Smooth muscle cell (in vitro differentiated cells): ENCODE results near the gene PCAT7. TPM values are rescaled to one million over a fixed set of nuclear protein-coding genes. Genes with fewer than 3 reads are reported as not detected.

ENCODE experiments used
- DNase-seq: peaks from one replicate; lab custom pipeline; 2025; ENCODE audit not compliant: unreplicated experiment; lab: John Stamatoyannopoulos, UW
- H2AFZ ChIP-seq: fragments of 200-600 bp; sonication (generic); 2 replicates; pipeline ENCODE4 v1.6.0; 2016; ENCODE audit warnings: antibody characterized with exemption, low read depth, mild to moderate bottlenecking
- H3F3A ChIP-seq: fragments of 200-600 bp; sonication (generic); 2 replicates; pipeline ENCODE4 v1.6.0; 2017; ENCODE audit warnings: antibody characterized with exemption, low read depth
- H3K27ac ChIP-seq: fragments of 200-600 bp; sonication (generic); 2 replicates; pipeline ENCODE4 v1.5.1; 2016; ENCODE audit warnings: low read depth, mild to moderate bottlenecking
- H3K27me3 ChIP-seq: fragments of 200-600 bp; sonication (generic); 2 replicates; pipeline ENCODE4 v1.6.1; 2016; ENCODE audit warnings: low read depth, mild to moderate bottlenecking
- H3K36me3 ChIP-seq: fragments of 200-600 bp; sonication (generic); 2 replicates; pipeline ENCODE4 v1.5.1; 2016; ENCODE audit warnings: low read depth
- H3K4me1 ChIP-seq: fragments of 200-600 bp; sonication (generic); 2 replicates; pipeline ENCODE4 v1.5.1; 2016; ENCODE audit warnings: low read depth
- H3K4me2 ChIP-seq: fragments of 200-600 bp; sonication (generic); 2 replicates; pipeline ENCODE4 v1.6.0; 2016; ENCODE audit warnings: mild to moderate bottlenecking
- H3K4me3 ChIP-seq: fragments of 200-600 bp; sonication (generic); 2 replicates; pipeline ENCODE4 v1.5.1; 2016; ENCODE audit warnings: mild to moderate bottlenecking
- H3K79me2 ChIP-seq: fragments of 200-600 bp; sonication (generic); 2 replicates; pipeline ENCODE4 v1.6.0; 2016; ENCODE audit warnings: low read depth, mild to moderate bottlenecking
- H3K9ac ChIP-seq: fragments of 200-600 bp; sonication (generic); 2 replicates; pipeline ENCODE4 v1.6.0; 2016; ENCODE audit warnings: low read depth
- H3K9me3 ChIP-seq: fragments of 200-600 bp; sonication (generic); replicated peaks from 2 replicates; pipeline ENCODE4 v1.5.1; 2016; ENCODE audit warnings: low read depth
- H4K20me1 ChIP-seq: fragments of 200-600 bp; sonication (generic); 2 replicates; pipeline ENCODE4 v1.6.0; 2016; ENCODE audit warnings: low read depth
- WGBS: methylation state at CpG from one replicate; pipeline ENCODE4 v1.1.7; 2016; ENCODE audit warnings: low lambda C conversion rate; 5-methylcytosine and 5-hydroxymethylcytosine counted together
- polyA plus RNA-seq: library from polyadenylated mRNA; unstranded; fragments of >200 nt; fragmentation: Nextera tagmentation; extraction: Ambion mirVana; gene quantifications from 2 replicates; pipeline ENCODE4 v1.2.1, GENCODE V29; 2016
- total RNA-seq: library from RNA; depleted of rRNA; stranded (reverse); fragments of >200 nt; gene quantifications from 2 replicates; pipeline ENCODE4 v1.2.3, GENCODE V29; 2014
- TF ChIP-seq, protein P1 (sequence below): fragments of 200-600 bp; sonication (generic); IDR thresholded peaks from 2 replicates; pipeline ENCODE4 v1.5.1; 2017; ENCODE audit warnings: borderline replicate concordance, mild to moderate bottlenecking, antibody characterized with exemption; ENCODE audit not compliant: insufficient read depth, poor library complexity, severe bottlenecking

Gene PCAT7
- total and polyA plus RNA-seq, 2 experiments from 2014 or later: 8.2 to 8.7 TPM

GRCh38 chr9:94610181-94610606 lies 55.3 kb downstream of the PCAT7 start:
- Histone ChIP-seq H3K79me2 (no peaks in the 10 kb centered on the region), H3K9me3 (no peaks in the 10 kb centered on the region), H3K27ac (no peak overlapping the region), H3K4me1 (peaks cover 19% of the 10 kb centered on the region), H3K4me2 (peak overlapping the region; percentile 4), H3F3A (no peaks in the 10 kb centered on the region), H2AFZ (no peak overlapping the region), H3K9ac (no peak overlapping the region), H4K20me1 (no peaks in the 10 kb centered on the region), H3K36me3 (no peaks in the 10 kb centered on the region), H3K27me3 (no peaks in the 10 kb centered on the region), H3K4me3 (no peak overlapping the region)
- 23% methylated on average over 6 of the region's 6 CpGs for WGBS
- no peak for DNase-seq
- TF ChIP-seq, protein P1, sequence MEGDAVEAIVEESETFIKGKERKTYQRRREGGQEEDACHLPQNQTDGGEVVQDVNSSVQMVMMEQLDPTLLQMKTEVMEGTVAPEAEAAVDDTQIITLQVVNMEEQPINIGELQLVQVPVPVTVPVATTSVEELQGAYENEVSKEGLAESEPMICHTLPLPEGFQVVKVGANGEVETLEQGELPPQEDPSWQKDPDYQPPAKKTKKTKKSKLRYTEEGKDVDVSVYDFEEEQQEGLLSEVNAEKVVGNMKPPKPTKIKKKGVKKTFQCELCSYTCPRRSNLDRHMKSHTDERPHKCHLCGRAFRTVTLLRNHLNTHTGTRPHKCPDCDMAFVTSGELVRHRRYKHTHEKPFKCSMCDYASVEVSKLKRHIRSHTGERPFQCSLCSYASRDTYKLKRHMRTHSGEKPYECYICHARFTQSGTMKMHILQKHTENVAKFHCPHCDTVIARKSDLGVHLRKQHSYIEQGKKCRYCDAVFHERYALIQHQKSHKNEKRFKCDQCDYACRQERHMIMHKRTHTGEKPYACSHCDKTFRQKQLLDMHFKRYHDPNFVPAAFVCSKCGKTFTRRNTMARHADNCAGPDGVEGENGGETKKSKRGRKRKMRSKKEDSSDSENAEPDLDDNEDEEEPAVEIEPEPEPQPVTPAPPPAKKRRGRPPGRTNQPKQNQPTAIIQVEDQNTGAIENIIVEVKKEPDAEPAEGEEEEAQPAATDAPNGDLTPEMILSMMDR: no peak

DNA sequence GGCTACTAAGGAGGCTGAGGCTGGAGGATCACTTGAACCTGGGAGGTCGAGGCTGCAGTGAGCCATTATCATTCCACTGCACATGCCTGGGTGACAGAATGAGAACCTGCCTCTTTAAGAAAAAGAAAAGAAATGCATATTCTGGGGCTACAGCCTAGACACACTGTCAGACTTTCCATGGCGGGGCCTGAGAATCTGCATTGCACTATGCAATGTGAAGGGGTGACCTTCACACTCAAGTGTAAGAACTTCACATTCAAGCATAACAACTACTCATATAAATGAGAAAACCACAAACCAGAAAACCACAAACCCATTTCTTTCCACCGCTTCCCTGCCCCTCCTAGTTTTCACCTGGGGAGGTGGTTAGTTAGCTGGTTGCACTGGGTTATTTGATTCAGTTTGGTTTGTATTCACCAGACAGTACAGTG lies 56.8 kb downstream of the PCAT7 start:
- TF ChIP-seq, protein P1: no peak
- H3F3A ChIP-seq: no peaks in the 10 kb centered on the region
- H3K27ac ChIP-seq: no peak overlapping the region
- H3K9me3 ChIP-seq: no peaks in the 10 kb centered on the region
- H2AFZ ChIP-seq: no peak overlapping the region
- no peaks in the 10 kb centered on the region for H3K36me3 ChIP-seq
- no peaks in the 10 kb centered on the region for H4K20me1 ChIP-seq
- peaks cover 19% of the 10 kb centered on the region for H3K4me1 ChIP-seq
- no peak overlapping the region for H3K4me3 ChIP-seq
- 84% methylated on average over 3 of the region's 3 CpGs for WGBS
- H3K4me2 ChIP-seq: no peak overlapping the region
- no peak for DNase-seq
- no peak overlapping the region for H3K9ac ChIP-seq
- H3K79me2 ChIP-seq: no peaks in the 10 kb centered on the region
- H3K27me3 ChIP-seq: no peaks in the 10 kb centered on the region

DNA sequence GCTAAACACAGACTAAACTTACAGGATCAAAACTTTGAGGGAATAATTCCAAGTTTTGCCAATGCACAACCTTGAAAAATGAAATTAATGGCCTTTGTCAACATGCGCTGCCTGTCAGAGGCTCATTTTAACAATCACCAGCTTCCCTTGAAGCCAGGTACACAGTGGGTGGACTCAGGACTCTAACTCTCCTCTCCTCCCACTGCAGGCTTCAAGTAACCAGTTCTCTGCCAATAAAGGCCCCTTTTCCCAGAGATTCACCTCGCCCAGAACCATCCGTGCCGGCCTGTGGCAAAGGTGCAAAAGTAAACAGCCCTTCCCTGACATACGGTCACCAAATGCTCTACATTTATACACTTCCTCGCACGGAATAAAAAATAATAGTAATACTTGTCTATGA lies 57.2 kb downstream of the PCAT7 start:
- H3K4me3 ChIP-seq: no peak overlapping the region
- H2AFZ ChIP-seq: no peak overlapping the region
- no peaks in the 10 kb centered on the region for H3K36me3 ChIP-seq
- WGBS: 94% methylated on average over 7 of the region's 7 CpGs
- H3K9me3 ChIP-seq: no peaks in the 10 kb centered on the region
- no peak for DNase-seq
- no peak overlapping the region for H3K27ac ChIP-seq
- H3K4me2 ChIP-seq: no peak overlapping the region
- peaks cover 16% of the 10 kb centered on the region for H3K4me1 ChIP-seq
- TF ChIP-seq, protein P1: no peak
- H4K20me1 ChIP-seq: no peaks in the 10 kb centered on the region
- H3K27me3 ChIP-seq: no peaks in the 10 kb centered on the region
- H3K79me2 ChIP-seq: no peaks in the 10 kb centered on the region
- no peak overlapping the region for H3K9ac ChIP-seq
- H3F3A ChIP-seq: no peaks in the 10 kb centered on the region

- DNase-seq: no peak
- no peaks in the 10 kb centered on the region for H3K9me3 ChIP-seq
- H3K4me2 ChIP-seq: no peak overlapping the region
- H3K27me3 ChIP-seq: no peaks in the 10 kb centered on the region
- no peak overlapping the region for H3K4me3 ChIP-seq
- 89% methylated on average over 3 of the region's 3 CpGs for WGBS
- TF ChIP-seq, protein P1: no peak
- H4K20me1 ChIP-seq: no peaks in the 10 kb centered on the region
- H3K79me2 ChIP-seq: no peaks in the 10 kb centered on the region
- peaks cover 7% of the 10 kb centered on the region for H3K4me1 ChIP-seq
- no peak overlapping the region for H2AFZ ChIP-seq
- no peaks in the 10 kb centered on the region for H3K36me3 ChIP-seq
- H3F3A ChIP-seq: no peaks in the 10 kb centered on the region
- no peak overlapping the region for H3K9ac ChIP-seq
- no peak overlapping the region for H3K27ac ChIP-seq
Observed at GRCh38 chr9:94613003-94613402, 58.1 kb downstream of the PCAT7 start.
